Bronchial epithelial cell (primary cell): ENCODE data around the gene PDK2. TPM values are rescaled to one million over a fixed set of nuclear protein-coding genes. Genes with fewer than 3 reads are reported as not detected.
A peak's percentile ranks its signal among the peaks of the same experiment; 100 is the strongest.

Experiments used
- DNase-seq: peaks from one replicate; pipeline ENCODE4 v3.0.0-alpha.2; 2010; ENCODE audit warnings: low read depth
- FAIRE-seq: peaks from 2 replicates; lab custom pipeline; 2011; peaks lifted over from hg19 to GRCh38; lab: Jason Lieb, UNC
- H3K27me3 ChIP-seq: 2 replicates; pipeline ENCODE4 v1.5.1; 2011; ENCODE audit warnings: low read length; ENCODE audit not compliant: control insufficient read depth, insufficient read depth
- H3K36me3 ChIP-seq: 2 replicates; pipeline ENCODE4 v1.5.1; 2011; ENCODE audit warnings: low read length; ENCODE audit not compliant: control insufficient read depth, insufficient read depth
- H3K4me3 ChIP-seq: 2 replicates; pipeline ENCODE4 v1.5.1; 2011; ENCODE audit warnings: mild to moderate bottlenecking, low read depth, low read length, control low read depth
- CTCF ChIP-seq: IDR thresholded peaks from 2 replicates; pipeline ENCODE4 v1.5.1; 2011; ENCODE audit warnings: mild to moderate bottlenecking, moderate library complexity, low read length, control low read depth, inconsistent platforms; ENCODE audit not compliant: insufficient read depth, severe bottlenecking
- total RNA-seq: library from RNA; depleted of rRNA; stranded (reverse); fragments of >200 nt; gene quantifications from 2 replicates; pipeline ENCODE4 v1.2.1, GENCODE V29; 2014

PDK2 gene
- total RNA-seq, 1 donor from 2014 or later = 0.79 TPM

- Histone ChIP-seq H3K36me3 (no peaks in the 10 kb centered on the region), H3K4me3 (no peak overlapping the region), H3K27me3 (no peaks in the 10 kb centered on the region)
- DNase-seq (no peak), FAIRE-seq (no peak)
- no peak for TF ChIP-seq CTCF
Observed at GRCh38 chr17:50048146-50048720, 46.9 kb upstream of the PDK2 start.

GRCh38 chr17:50048988-50049387 is 46.2 kb upstream of the PDK2 start:
- no peak for FAIRE-seq
- H3K27me3 ChIP-seq = no peaks in the 10 kb centered on the region
- no peak for TF ChIP-seq CTCF

GRCh38 chr17:50049636-50050035 is 45.5 kb upstream of the PDK2 start:
- no peak for DNase-seq
- H3K36me3 ChIP-seq = no peaks in the 10 kb centered on the region
- no peaks in the 10 kb centered on the region for H3K27me3 ChIP-seq
- no peak for TF ChIP-seq CTCF
- no peak overlapping the region for H3K4me3 ChIP-seq
- no peak for FAIRE-seq

More at GRCh38 chr17:50048988-50049387, 46.2 kb upstream of the PDK2 start:
- no peaks in the 10 kb centered on the region for H3K36me3 ChIP-seq
- no peak for DNase-seq
- no peak overlapping the region for H3K4me3 ChIP-seq

GRCh38 chr17:50050431-50051032 is 44.6 kb upstream of the PDK2 start:
- Histone ChIP-seq H3K27me3 (no peaks in the 10 kb centered on the region), H3K36me3 (no peaks in the 10 kb centered on the region), H3K4me3 (no peak overlapping the region)
- FAIRE-seq (no peak), DNase-seq (no peak)
- TF ChIP-seq CTCF = peak; percentile 9

GRCh38 chr17:50051082-50051576 is 44.0 kb upstream of the PDK2 start:
- no peak overlapping the region for H3K4me3 ChIP-seq
- TF ChIP-seq CTCF = no peak
- H3K36me3 ChIP-seq = no peaks in the 10 kb centered on the region
- DNase-seq = peak; percentile 91
- no peaks in the 10 kb centered on the region for H3K27me3 ChIP-seq
- FAIRE-seq = peak; percentile 79
